HCT116 (cell line): ENCODE measurements around the gene CCNL1. TPM values are rescaled to one million over a fixed set of nuclear protein-coding genes. Genes with fewer than 3 reads are reported as not detected.

ENCODE experiments used
- ATAC-seq: fragments of 200-7000 bp; cut with Tn5 transposase; 2 replicates; pipeline ENCODE4 v1.9.1; 2020; ENCODE audit warnings: mild to moderate bottlenecking, moderate library complexity
- BruUV-seq: library from RNA; stranded (reverse); fragments of 400-500 nt; replicated peaks from 2 replicates; lab custom pipeline; 2021; lab: Mats Ljungman, UMichigan
- CTCF ChIA-PET: fragments of 300-600 bp; sonication (Branson Sonifier 250); formaldehyde crosslinking; loops from one replicate; lab custom pipeline; 2021; ENCODE audit warnings: antibody characterized with exemption; lab: Charles Lee
- POLR2A ChIA-PET: fragments of 300-600, 350-600 bp; sonication (Branson Sonifier 250); formaldehyde crosslinking; loops from one replicate; lab custom pipeline; 2021; ENCODE audit warnings: antibody characterized with exemption; lab: Charles Lee
- RAD21 ChIA-PET, 2 experiments: fragments of 300-600 bp; sonication (Branson Sonifier 250); formaldehyde crosslinking; loops; one replicate each; lab custom pipeline; 2023; ENCODE audit warnings: low total read pairs in 2 of 2; ENCODE audit not compliant: uncharacterized antibody in 2 of 2, unreplicated experiment in 2 of 2, low non-redundant PET in 1 of 2; lab: Charles Lee
- DNase-seq: peaks from one replicate; pipeline ENCODE4 v3.0.0-alpha.2; 2010; ENCODE audit warnings: low read depth, low spot score
- H2AFZ ChIP-seq: fragments of 200-600 bp; shearing (Covaris generic), sonication (generic); 2 replicates; pipeline ENCODE4 v1.6.1; 2017; ENCODE audit warnings: low read depth, mixed run types, mixed read lengths, antibody characterized with exemption, low read length; ENCODE audit not compliant: poor library complexity, severe bottlenecking
- H3K27ac ChIP-seq: 2 replicates; pipeline ENCODE4 v1.5.1; 2012; ENCODE audit warnings: low read depth, low read length
- H3K27me3 ChIP-seq: fragments of 200-600 bp; sonication (generic); 2 replicates; pipeline ENCODE4 v1.6.1; 2016; ENCODE audit warnings: mixed run types, low read length, mixed read lengths; ENCODE audit not compliant: insufficient read depth
- H3K36me3 ChIP-seq, 2 experiments: fragments of 200-500 bp in 1 of 2; fragments of 200-600 bp in 1 of 2; sonication (Bioruptor generic) in 1 of 2; sonication (generic) in 1 of 2; 2 replicates each; pipeline versions ENCODE4 v1.5.1 to v1.6.1; 2014 to 2016; ENCODE audit warnings: low read length in 2 of 2, inconsistent platforms in 1 of 2, mixed read lengths in 1 of 2, mixed run types in 1 of 2; ENCODE audit not compliant: insufficient read depth in 2 of 2, control insufficient read depth in 1 of 2
- H3K4me1 ChIP-seq, 2 experiments: fragments of 200-600 bp in 1 of 2; sonication (generic) in 1 of 2; 2 replicates each; pipeline versions ENCODE4 v1.5.1 to v1.6.1; 2012 to 2017; ENCODE audit warnings: low read length in 2 of 2, inconsistent platforms in 1 of 2, mild to moderate bottlenecking in 1 of 2, mixed read lengths in 1 of 2, mixed run types in 1 of 2, moderate library complexity in 1 of 2; ENCODE audit not compliant: insufficient read depth in 2 of 2, control insufficient read depth in 1 of 2
- H3K4me2 ChIP-seq: fragments of 200-600 bp; sonication (generic); 2 replicates; pipeline ENCODE4 v1.6.1; 2017; ENCODE audit warnings: mixed run types, low read length, mixed read lengths
- H3K4me3 ChIP-seq, 2 experiments: fragments of 200-600 bp in 1 of 2; sonication (generic) in 1 of 2; replicated peaks in 1 of 2; 2 replicates each; pipeline ENCODE4 v1.5.1; 2011 to 2016; ENCODE audit warnings: low read length in 2 of 2, control low read depth in 1 of 2, low read depth in 1 of 2, mild to moderate bottlenecking in 1 of 2, mixed read lengths in 1 of 2, mixed run types in 1 of 2
- H3K79me2 ChIP-seq: fragments of 200-600 bp; sonication (generic); 2 replicates; pipeline ENCODE4 v1.6.1; 2017; ENCODE audit warnings: mild to moderate bottlenecking, mixed run types, low read length, moderate library complexity, mixed read lengths; ENCODE audit not compliant: insufficient read depth
- H3K9ac ChIP-seq: fragments of 200-600 bp; sonication (generic); 2 replicates; pipeline ENCODE4 v1.6.1; 2016; ENCODE audit warnings: low read length, mixed read lengths
- H3K9me2 ChIP-seq: fragments of 200-600 bp; sonication (generic), shearing (Covaris generic); 2 replicates; pipeline ENCODE4 v1.6.1; 2017; ENCODE audit warnings: mixed run types, mild to moderate bottlenecking, moderate library complexity; ENCODE audit not compliant: insufficient read depth
- H3K9me3 ChIP-seq, 2 experiments: fragments of 200-500 bp in 1 of 2; fragments of 200-600 bp in 1 of 2; sonication (Bioruptor generic) in 1 of 2; sonication (generic) in 1 of 2; 2 replicates each; pipeline ENCODE4 v1.6.1; 2014 to 2017; ENCODE audit warnings: low read length in 2 of 2, mixed read lengths in 2 of 2, inconsistent platforms in 1 of 2, low read depth in 1 of 2, mild to moderate bottlenecking in 1 of 2, mixed run types in 1 of 2, moderate library complexity in 1 of 2; ENCODE audit not compliant: control insufficient read depth in 1 of 2, insufficient read depth in 1 of 2
- H4K20me1 ChIP-seq: fragments of 200-600 bp; sonication (generic), shearing (Covaris generic); 2 replicates; pipeline ENCODE4 v1.6.1; 2017; ENCODE audit warnings: mixed run types, mild to moderate bottlenecking, moderate library complexity; ENCODE audit not compliant: insufficient read depth
- CBX3 ChIP-seq: IDR thresholded peaks from 2 replicates; pipeline ENCODE4 v1.6.1; 2012; ENCODE audit warnings: low read depth
- CEBPB ChIP-seq: IDR thresholded peaks from 2 replicates; pipeline ENCODE4 v1.6.1; 2012; ENCODE audit warnings: low read depth
- CTCF ChIP-seq, 3 experiments: fragments of 200-600 bp in 1 of 3; sonication (generic) in 1 of 3; IDR thresholded peaks in 2 of 3; conservative IDR thresholded peaks in 1 of 3; 2 replicates each; pipeline ENCODE4 v1.5.1; 2012 to 2017; ENCODE audit warnings: low read depth in 2 of 3, low read length in 2 of 3, antibody characterized with exemption in 1 of 3, borderline replicate concordance in 1 of 3, control low read depth in 1 of 3, mild to moderate bottlenecking in 1 of 3, mixed read lengths in 1 of 3, mixed run types in 1 of 3, moderate library complexity in 1 of 3; ENCODE audit not compliant: insufficient read depth in 1 of 3
- ELF1 ChIP-seq: IDR thresholded peaks from 2 replicates; pipeline ENCODE4 v1.6.1; 2012; ENCODE audit warnings: low read depth, borderline replicate concordance
- EZH2 ChIP-seq: fragments of 200-600 bp; sonication (generic); IDR thresholded peaks from 2 replicates; pipeline ENCODE4 v1.6.1; 2017; ENCODE audit warnings: antibody characterized with exemption, mixed run types
- EZH2phosphoT487 ChIP-seq: fragments of 200-600 bp; IDR thresholded peaks from 2 replicates; pipeline ENCODE4 v1.6.1; 2018; ENCODE audit warnings: antibody characterized with exemption, borderline replicate concordance
- FOSL1 ChIP-seq: IDR thresholded peaks from 2 replicates; pipeline ENCODE4 v1.6.1; 2012; ENCODE audit warnings: low read depth
- JUND ChIP-seq: IDR thresholded peaks from 2 replicates; pipeline ENCODE4 v1.6.1; 2012
- MAX ChIP-seq: IDR thresholded peaks from 2 replicates; pipeline ENCODE4 v1.6.1; 2012
- POLR2A ChIP-seq: IDR thresholded peaks from 2 replicates; pipeline ENCODE4 v1.7.0; 2011; ENCODE audit warnings: borderline replicate concordance; ENCODE audit not compliant: insufficient read depth, insufficient read length; ENCODE audit errors: extremely low read depth
- RAD21 ChIP-seq: IDR thresholded peaks from 2 replicates; pipeline ENCODE4 v1.6.1; 2012; ENCODE audit warnings: low read depth, mild to moderate bottlenecking
- REST ChIP-seq: IDR thresholded peaks from 2 replicates; pipeline ENCODE4 v1.6.1; 2012; ENCODE audit warnings: low read depth
- SIN3A ChIP-seq: IDR thresholded peaks from 2 replicates; pipeline ENCODE4 v1.6.1; 2012; ENCODE audit warnings: low read depth
- SP1 ChIP-seq: IDR thresholded peaks from 2 replicates; pipeline ENCODE4 v1.6.1; 2012; ENCODE audit warnings: low read depth
- SRF ChIP-seq: IDR thresholded peaks from 2 replicates; pipeline ENCODE4 v1.6.1; 2012; ENCODE audit warnings: low read depth
- ZFX ChIP-seq: fragments of 450-650 bp; IDR thresholded peaks from 2 replicates; pipeline ENCODE4 v1.6.1; 2017
- ZNF274 ChIP-seq: fragments of 200-500 bp; sonication (Bioruptor generic); IDR thresholded peaks from 2 replicates; pipeline ENCODE4 v1.6.1; 2014; ENCODE audit warnings: mild to moderate bottlenecking, low read depth, low read length, inconsistent platforms
- intact Hi-C: fragments of 100-400 bp; cut with micrococcal nuclease; formaldehyde crosslinking; loops from 2 replicates; pipeline ENCODE4 v1.10.0; 2022
- total RNA-seq: library from RNA; stranded (reverse); gene quantifications from one replicate; pipeline ENCODE4 v1.2.1, GENCODE V29; 2021; ENCODE audit not compliant: unreplicated experiment
- TF ChIP-seq, protein P1 (sequence below): IDR thresholded peaks from 2 replicates; pipeline ENCODE4 v1.6.1; 2012

Gene CCNL1
- total RNA-seq, 1 experiment from 2014 or later, result 96.7 TPM

GRCh38 chr3:157148196-157148889, 11.6 kb downstream of the CCNL1 start:
- Histone ChIP-seq H3K4me2 (no peak overlapping the region), H3K79me2 (peaks cover 43% of the 10 kb centered on the region), H3K36me3 (peaks cover 62 to 69% of the 10 kb centered on the region in 2 experiments), H3K9me2 (no peaks in the 10 kb centered on the region), H2AFZ (no peak overlapping the region), H3K4me1 (peaks cover 0 to 12% of the 10 kb centered on the region in 2 experiments; a peak in 1 of 4 replicates), H3K4me3 (no peak overlapping the region), H3K9ac (no peak overlapping the region), H3K27me3 (no peaks in the 10 kb centered on the region), H3K27ac (no peak overlapping the region), H4K20me1 (peaks cover 41% of the 10 kb centered on the region), H3K9me3 (no peaks in the 10 kb centered on the region)
- DNase-seq (no peak), ATAC-seq (no peak)
- RAD21 ChIA-PET, result no interaction called here
- no peak for TF ChIP-seq FOSL1
- TF ChIP-seq REST, result no peak
- no peak for TF ChIP-seq SRF
- no peak for TF ChIP-seq EZH2
- TF ChIP-seq, protein P1, sequence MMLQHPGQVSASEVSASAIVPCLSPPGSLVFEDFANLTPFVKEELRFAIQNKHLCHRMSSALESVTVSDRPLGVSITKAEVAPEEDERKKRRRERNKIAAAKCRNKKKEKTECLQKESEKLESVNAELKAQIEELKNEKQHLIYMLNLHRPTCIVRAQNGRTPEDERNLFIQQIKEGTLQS, result no peak
- TF ChIP-seq ELF1, result no peak
- TF ChIP-seq CEBPB, result no peak
- TF ChIP-seq MAX, result no peak
- TF ChIP-seq ZFX, result no peak
- no peak for TF ChIP-seq ZNF274
- TF ChIP-seq CBX3, result no peak
- no peak for TF ChIP-seq SIN3A
- no peak for TF ChIP-seq POLR2A
- TF ChIP-seq JUND, result no peak
- no peak for TF ChIP-seq SP1
- TF ChIP-seq EZH2phosphoT487, result no peak
- TF ChIP-seq RAD21, result no peak
- no peak for TF ChIP-seq CTCF (IDR thresholded peaks at IDR 0.05 in 2 of 3, conservative IDR thresholded peaks at IDR 0.05 in 1 of 3; ENCODE audit: borderline replicate concordance in 1 of 3, insufficient read depth in 1 of 3, low read depth in 2 of 3, low read length in 2 of 3)
- TF ChIP-seq, all 23 proteins: peak for 0
- ChIA-PET POLR2A (interaction anchor here (1.4 kb wide), 1 partner anchor 12 kb away, joined by 5 read pairs; the partner anchor contains the start of gene CCNL1), CTCF (no interaction called here)
- no TSS peak for BruUV-seq
- intact Hi-C loops, result no loop called here
